ENCODE results near the gene EML4. TPM values are rescaled to one million over a fixed set of nuclear protein-coding genes. Genes with fewer than 3 reads are reported as not detected.
A peak's percentile ranks its signal among the peaks of the same experiment; 100 is the strongest.

The EML4 gene
- total RNA-seq, 4 donors from 2014 or later, result 27.4 to 96.8 (median 58.0) TPM

- H3K4me3 ChIP-seq, result no peak overlapping the region
- peak overlapping the region in 1 of 2 donors; percentile 52 for H3K27ac ChIP-seq
- TF ChIP-seq POLR2A (IDR thresholded peaks at IDR 0.05) (no peak), CTCF (IDR thresholded peaks at IDR 0.05) (no peak)
- intact Hi-C loops (cut with DNase I; ENCODE audit: low total_unique reads), result no loop called here
- DNase-seq, result no peak
- no peaks in the 10 kb centered on the region for H3K4me1 ChIP-seq
- H3K36me3 ChIP-seq, result no peaks in the 10 kb centered on the region
- no peaks in the 10 kb centered on the region for H3K27me3 ChIP-seq
- no peaks in the 10 kb centered on the region for H3K9me3 ChIP-seq
Observed at GRCh38 chr2:42136782-42137124, 32.4 kb upstream of the EML4 start.

- intact Hi-C loops (cut with DNase I; ENCODE audit: low total_unique reads), result no loop called here
- no peaks in the 10 kb centered on the region for H3K9me3 ChIP-seq
- no peak overlapping the region for H3K4me3 ChIP-seq
- H3K36me3 ChIP-seq, result no peaks in the 10 kb centered on the region
- H3K27me3 ChIP-seq, result no peaks in the 10 kb centered on the region
- DNase-seq, result no peak
- no peaks in the 10 kb centered on the region for H3K4me1 ChIP-seq
- TF ChIP-seq CTCF (IDR thresholded peaks at IDR 0.05) (no peak), POLR2A (IDR thresholded peaks at IDR 0.05) (no peak)
- H3K27ac ChIP-seq, result peak overlapping the region in 1 of 2 donors; percentile 52
Observed at GRCh38 chr2:42137125-42137841, 31.9 kb upstream of the EML4 start.

- H3K27me3 ChIP-seq, result no peaks in the 10 kb centered on the region
- H3K27ac ChIP-seq, result peak overlapping the region in 1 of 2 donors; percentile 52
- H3K36me3 ChIP-seq, result no peaks in the 10 kb centered on the region
- TF ChIP-seq CTCF (IDR thresholded peaks at IDR 0.05), result no peak
- TF ChIP-seq POLR2A (IDR thresholded peaks at IDR 0.05), result no peak
- intact Hi-C loops (cut with DNase I; ENCODE audit: low total_unique reads), result no loop called here
- H3K9me3 ChIP-seq, result no peaks in the 10 kb centered on the region
- H3K4me3 ChIP-seq, result no peak overlapping the region
- DNase-seq, result peak in 1 of 2 donors; percentile 41
- H3K4me1 ChIP-seq, result peaks cover 0 to 8% of the 10 kb centered on the region in 2 donors
Observed at GRCh38 chr2:42138163-42139015, 30.8 kb upstream of the EML4 start.

GRCh38 chr2:42139101-42139500 lies 30.1 kb upstream of the EML4 start:
- TF ChIP-seq POLR2A (IDR thresholded peaks at IDR 0.05), result no peak
- no peak for TF ChIP-seq CTCF (IDR thresholded peaks at IDR 0.05)
- Histone ChIP-seq H3K27ac (peak overlapping the region in 1 of 2 donors; percentile 52), H3K36me3 (no peaks in the 10 kb centered on the region), H3K27me3 (no peaks in the 10 kb centered on the region), H3K4me3 (no peak overlapping the region), H3K9me3 (no peaks in the 10 kb centered on the region), H3K4me1 (peaks cover 0 to 8% of the 10 kb centered on the region in 2 donors)
- DNase-seq, result no peak
- intact Hi-C loops (cut with DNase I; ENCODE audit: low total_unique reads), result no loop called here

- Histone ChIP-seq H3K4me3 (no peak overlapping the region), H3K36me3 (no peaks in the 10 kb centered on the region), H3K27me3 (no peaks in the 10 kb centered on the region), H3K4me1 (peaks cover 0 to 8% of the 10 kb centered on the region in 2 donors), H3K9me3 (no peaks in the 10 kb centered on the region), H3K27ac (peak overlapping the region in 1 of 2 donors; percentile 91)
- no peak for DNase-seq
- TF ChIP-seq POLR2A (IDR thresholded peaks at IDR 0.05), result no peak
- TF ChIP-seq CTCF (IDR thresholded peaks at IDR 0.05), result no peak
- intact Hi-C loops (cut with DNase I; ENCODE audit: low total_unique reads), result no loop called here
Observed at GRCh38 chr2:42140496-42140895, 28.7 kb upstream of the EML4 start.
